Kidney (tissue), 14 donors: ENCODE results near the gene YBX2. TPM values are rescaled to one million over a fixed set of nuclear protein-coding genes. Genes with fewer than 3 reads are reported as not detected.

Source experiments
- DNase-seq, 5 donors: peaks; one replicate each; pipeline ENCODE4 v3.0.0-alpha.2; 2013 to 2020
- FAIRE-seq: peaks from 2 replicates; lab custom pipeline; 2012; peaks lifted over from hg19 to GRCh38; lab: Jason Lieb, UNC
- H3K27ac ChIP-seq, 2 donors: one replicate each; pipeline ENCODE4 v1.7.0; 2013; ENCODE audit warnings: low read depth in 2 of 2, low read length in 2 of 2, inconsistent platforms in 1 of 2
- H3K27me3 ChIP-seq: one replicate; pipeline ENCODE4 v1.7.1; 2013; ENCODE audit warnings: low read length, inconsistent platforms; ENCODE audit not compliant: control insufficient read depth, insufficient read depth
- H3K36me3 ChIP-seq, 3 donors: one replicate each; pipeline versions ENCODE4 v1.7.0 to v1.7.1; 2013; ENCODE audit warnings: low read length in 3 of 3, control low read depth in 1 of 3, inconsistent platforms in 1 of 3; ENCODE audit not compliant: insufficient read depth in 3 of 3, control insufficient read depth in 2 of 3
- H3K4me1 ChIP-seq, 3 donors: one replicate each; pipeline versions ENCODE4 v1.7.0 to v1.7.1; 2013; ENCODE audit warnings: low read length in 3 of 3, inconsistent platforms in 1 of 3, low read depth in 1 of 3; ENCODE audit not compliant: control insufficient read depth in 2 of 3, insufficient read depth in 2 of 3
- H3K4me3 ChIP-seq, 3 donors: one replicate each; pipeline versions ENCODE4 v1.7.0 to v1.8.1; 2013; ENCODE audit warnings: low read length in 3 of 3, control low read depth in 1 of 3, inconsistent platforms in 1 of 3
- H3K9ac ChIP-seq, 3 donors: one replicate each; pipeline versions ENCODE4 v1.7.0 to v1.7.1; 2013; ENCODE audit warnings: low read length in 3 of 3, control low read depth in 1 of 3, inconsistent platforms in 1 of 3
- H3K9me3 ChIP-seq, 3 donors: one replicate each; pipeline versions ENCODE4 v1.7.0 to v1.7.1; 2013; ENCODE audit warnings: low read length in 3 of 3, control low read depth in 1 of 3, inconsistent platforms in 1 of 3; ENCODE audit not compliant: control insufficient read depth in 2 of 3, insufficient read depth in 1 of 3
- CTCF ChIP-seq: IDR thresholded peaks from 3 replicates; pipeline ENCODE4 v1.5.1; 2012; ENCODE audit warnings: mild to moderate bottlenecking, moderate library complexity, borderline replicate concordance; ENCODE audit not compliant: insufficient read depth; ENCODE audit errors: extremely low read depth
- intact Hi-C: fragments of 100-400 bp; cut with DNase I; formaldehyde crosslinking; loops from one replicate; pipeline ENCODE4 v1.11.1; 2022
- polyA plus RNA-seq: library from polyadenylated mRNA; stranded (reverse); fragments of 350-450 nt; fragmentation: Illumina TruSeq; extraction: RNeasy Lipid Tissue Mini Kit (QIAGEN cat#74804); gene quantifications from one replicate; pipeline ENCODE4 v1.2.3, GENCODE V29; 2014; ENCODE audit warnings: low read depth, low replicate concordance; ENCODE audit not compliant: insufficient read depth
- total RNA-seq: library from RNA; stranded (reverse); fragmentation: NEBNext Ultra II Directional; extraction: Animal tissue kit (Norgen Biotek cat#: 25700); gene quantifications from one replicate; pipeline ENCODE4 v1.2.1, GENCODE V29; 2021
- donor health status: control.
- donor health status: control.
- donor health status: control.
- donor health status: control.
- donor health status: control.
- donor health status: DM: yes; HTN: yes; CAD: no.
- donor health status: Normal renal cell carcinoma (clear cell type).

YBX2 gene
- total and polyA plus RNA-seq, 2 donors from 2014 or later: 1.3 to 3.3 TPM

GRCh38 chr17:7313890-7314718 is 19.7 kb upstream of the YBX2 start:
- Histone ChIP-seq H3K9me3 (no peaks in the 10 kb centered on the region), H3K27ac (peak overlapping the region; percentile 90 to 92), H3K36me3 (peaks cover 14 to 56% (median 50%) of the 10 kb centered on the region in 3 donors), H3K27me3 (no peaks in the 10 kb centered on the region), H3K4me3 (peak overlapping the region; percentile 59 to 93 (median 79)), H3K9ac (peak overlapping the region; percentile 9 to 91 (median 85)), H3K4me1 (peaks cover 0 to 40% (median 14%) of the 10 kb centered on the region in 3 donors)
- intact Hi-C loops: no loop called here
- TF ChIP-seq CTCF: no peak
- FAIRE-seq (no peak), DNase-seq (no peak)

GRCh38 chr17:7313088-7313889 is 18.9 kb upstream of the YBX2 start:
- DNase-seq (no peak), FAIRE-seq (no peak)
- Histone ChIP-seq H3K27ac (no peak overlapping the region), H3K4me3 (peak overlapping the region in 1 of 3 donors; percentile 93), H3K9me3 (no peaks in the 10 kb centered on the region), H3K9ac (no peak overlapping the region), H3K27me3 (no peaks in the 10 kb centered on the region), H3K4me1 (peaks cover 0 to 41% (median 12%) of the 10 kb centered on the region in 3 donors), H3K36me3 (peaks cover 14 to 51% (median 47%) of the 10 kb centered on the region in 3 donors)
- intact Hi-C loops: no loop called here
- TF ChIP-seq CTCF: no peak

DNA sequence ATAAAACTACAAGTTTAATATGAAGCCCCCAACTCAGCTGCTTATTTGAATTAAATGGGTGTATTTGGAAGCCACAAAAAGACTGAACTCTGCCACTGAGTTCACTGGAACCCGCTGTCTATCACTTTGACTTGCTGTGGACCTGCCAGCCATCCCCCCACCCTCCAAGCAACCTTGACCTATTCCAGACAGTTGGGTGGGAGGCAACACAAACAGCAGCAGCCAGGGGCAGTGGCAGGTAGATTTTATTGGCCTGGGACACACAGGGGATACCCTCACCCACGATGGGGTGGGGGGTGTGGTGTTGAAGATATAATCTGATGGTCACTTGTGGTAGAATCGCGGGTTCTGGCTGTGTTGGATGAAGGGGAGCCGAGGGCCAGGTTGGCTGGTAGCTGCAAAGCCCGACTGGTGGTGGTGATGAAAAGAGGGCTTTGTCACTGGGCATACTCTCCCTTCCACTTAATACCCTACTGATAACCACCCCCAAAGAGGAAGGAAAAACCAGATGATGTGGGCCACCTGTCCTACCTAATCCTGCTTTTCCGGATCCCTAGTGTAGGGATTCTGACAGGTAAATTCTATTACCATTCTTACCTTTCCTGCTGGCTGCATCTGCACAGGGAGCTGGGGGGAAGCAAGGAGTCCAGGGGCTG is 18.1 kb upstream of the YBX2 start:
- FAIRE-seq (no peak), DNase-seq (no peak)
- no peaks in the 10 kb centered on the region for H3K27me3 ChIP-seq
- no peak for TF ChIP-seq CTCF
- no peak overlapping the region for H3K9ac ChIP-seq
- no peak overlapping the region for H3K27ac ChIP-seq
- H3K4me1 ChIP-seq: peaks cover 0 to 37% (median 12%) of the 10 kb centered on the region in 3 donors
- peaks cover 14 to 50% (median 44%) of the 10 kb centered on the region in 3 donors for H3K36me3 ChIP-seq
- H3K4me3 ChIP-seq: no peak overlapping the region
- intact Hi-C loops: no loop called here
- no peaks in the 10 kb centered on the region for H3K9me3 ChIP-seq
